Breast epithelium (tissue), 4 donors: ENCODE results near the gene TERB1. TPM values are rescaled to one million over a fixed set of nuclear protein-coding genes. Genes with fewer than 3 reads are reported as not detected.

ENCODE experiments used
- DNase-seq, 2 donors: peaks; one replicate each; pipeline ENCODE4 v3.0.0-alpha.2; 2019; ENCODE audit warnings: low spot score in 2 of 2
- H3K27ac ChIP-seq, 2 donors: fragments of 200-600 bp; sonication (generic) in 1 of 2; one replicate each; pipeline ENCODE4 v1.5.1; 2016 to 2019; ENCODE audit warnings: mild to moderate bottlenecking in 1 of 2
- H3K27me3 ChIP-seq, 2 donors: fragments of 200-600 bp; sonication (generic) in 1 of 2; one replicate each; pipeline versions ENCODE4 v1.5.1 to v1.6.0; 2017 to 2019; ENCODE audit warnings: control low read depth in 1 of 2, mild to moderate bottlenecking in 1 of 2
- H3K36me3 ChIP-seq: fragments of 200-600 bp; one replicate; pipeline ENCODE4 v1.5.1; 2019
- H3K4me1 ChIP-seq, 2 donors: fragments of 200-600 bp; sonication (generic); one replicate each; pipeline ENCODE4 v1.5.1; 2016 to 2019; ENCODE audit warnings: control low read depth in 1 of 2
- H3K4me3 ChIP-seq, 3 donors: fragments of 200-600 bp; sonication (generic); 1 replicate in 2 of 3; 2 replicates in 1 of 3; pipeline ENCODE4 v1.5.1; 2016 to 2019; ENCODE audit warnings: mild to moderate bottlenecking in 3 of 3, moderate library complexity in 2 of 3
- H3K9me3 ChIP-seq, 2 donors: fragments of 200-600 bp; sonication (generic) in 1 of 2; one replicate each; pipeline ENCODE4 v1.5.1; 2016 to 2019; ENCODE audit warnings: control low read depth in 1 of 2
- POLR2A ChIP-seq: fragments of 450-650 bp; IDR thresholded peaks from one replicate; pipeline ENCODE4 v1.6.1; 2016; ENCODE audit warnings: antibody characterized with exemption, mild to moderate bottlenecking, moderate library complexity
- POLR2AphosphoS5 ChIP-seq, 3 donors: sonication (generic); formaldehyde crosslinking; IDR thresholded peaks; one replicate each; pipeline ENCODE4 v1.6.1; 2017; ENCODE audit warnings: antibody characterized with exemption in 3 of 3
- intact Hi-C: fragments of 100-400 bp; cut with DNase I; formaldehyde crosslinking; loops from one replicate; pipeline ENCODE4 v1.15.1; 2023; ENCODE audit warnings: low total_unique reads
- total RNA-seq, 3 donors: library from RNA; depleted of rRNA; stranded (reverse); fragments of >200 nt; gene quantifications; one replicate each; pipeline ENCODE4 v1.1.0, GENCODE V29; 2016
- TF ChIP-seq, protein P1 (sequence below), 3 donors: fragments of 450-650 bp; IDR thresholded peaks; one replicate each; pipeline ENCODE4 v1.5.1; 2016 to 2017; ENCODE audit warnings: antibody characterized with exemption in 3 of 3, mild to moderate bottlenecking in 3 of 3, moderate library complexity in 3 of 3

Gene TERB1
- total RNA-seq, 3 donors from 2014 or later, result 0.33 to 0.64 (median 0.59) TPM

- no peaks in the 10 kb centered on the region for H3K36me3 ChIP-seq
- no peaks in the 10 kb centered on the region for H3K4me1 ChIP-seq
- H3K27ac ChIP-seq, result no peak overlapping the region
- H3K9me3 ChIP-seq, result peaks cover 0 to 3% of the 10 kb centered on the region in 2 donors
- no peak overlapping the region for H3K4me3 ChIP-seq
- no peak for TF ChIP-seq POLR2AphosphoS5 (IDR thresholded peaks at IDR 0.05)
- no peak for TF ChIP-seq POLR2A
- TF ChIP-seq, protein P1, sequence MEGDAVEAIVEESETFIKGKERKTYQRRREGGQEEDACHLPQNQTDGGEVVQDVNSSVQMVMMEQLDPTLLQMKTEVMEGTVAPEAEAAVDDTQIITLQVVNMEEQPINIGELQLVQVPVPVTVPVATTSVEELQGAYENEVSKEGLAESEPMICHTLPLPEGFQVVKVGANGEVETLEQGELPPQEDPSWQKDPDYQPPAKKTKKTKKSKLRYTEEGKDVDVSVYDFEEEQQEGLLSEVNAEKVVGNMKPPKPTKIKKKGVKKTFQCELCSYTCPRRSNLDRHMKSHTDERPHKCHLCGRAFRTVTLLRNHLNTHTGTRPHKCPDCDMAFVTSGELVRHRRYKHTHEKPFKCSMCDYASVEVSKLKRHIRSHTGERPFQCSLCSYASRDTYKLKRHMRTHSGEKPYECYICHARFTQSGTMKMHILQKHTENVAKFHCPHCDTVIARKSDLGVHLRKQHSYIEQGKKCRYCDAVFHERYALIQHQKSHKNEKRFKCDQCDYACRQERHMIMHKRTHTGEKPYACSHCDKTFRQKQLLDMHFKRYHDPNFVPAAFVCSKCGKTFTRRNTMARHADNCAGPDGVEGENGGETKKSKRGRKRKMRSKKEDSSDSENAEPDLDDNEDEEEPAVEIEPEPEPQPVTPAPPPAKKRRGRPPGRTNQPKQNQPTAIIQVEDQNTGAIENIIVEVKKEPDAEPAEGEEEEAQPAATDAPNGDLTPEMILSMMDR (IDR thresholded peaks at IDR 0.05), result no peak
- no peaks in the 10 kb centered on the region for H3K27me3 ChIP-seq
- intact Hi-C loops, result no loop called here
- no peak for DNase-seq
Observed at GRCh38 chr16:66711581-66711980, 89.8 kb downstream of the TERB1 start.

- peak overlapping the region in 1 of 3 donors; percentile 39 for H3K4me3 ChIP-seq
- intact Hi-C loops, result no loop called here
- H3K9me3 ChIP-seq, result no peaks in the 10 kb centered on the region
- DNase-seq, result peak in 1 of 2 donors; percentile 58
- no peak for TF ChIP-seq POLR2A
- no peak for TF ChIP-seq POLR2AphosphoS5 (IDR thresholded peaks at IDR 0.05)
- TF ChIP-seq, protein P1 (IDR thresholded peaks at IDR 0.05), result no peak
- no peaks in the 10 kb centered on the region for H3K27me3 ChIP-seq
- peak overlapping the region; percentile 78 to 85 for H3K27ac ChIP-seq
- no peaks in the 10 kb centered on the region for H3K4me1 ChIP-seq
- H3K36me3 ChIP-seq, result no peaks in the 10 kb centered on the region
Observed at GRCh38 chr16:66706506-66706880, 94.9 kb downstream of the TERB1 start.

DNA sequence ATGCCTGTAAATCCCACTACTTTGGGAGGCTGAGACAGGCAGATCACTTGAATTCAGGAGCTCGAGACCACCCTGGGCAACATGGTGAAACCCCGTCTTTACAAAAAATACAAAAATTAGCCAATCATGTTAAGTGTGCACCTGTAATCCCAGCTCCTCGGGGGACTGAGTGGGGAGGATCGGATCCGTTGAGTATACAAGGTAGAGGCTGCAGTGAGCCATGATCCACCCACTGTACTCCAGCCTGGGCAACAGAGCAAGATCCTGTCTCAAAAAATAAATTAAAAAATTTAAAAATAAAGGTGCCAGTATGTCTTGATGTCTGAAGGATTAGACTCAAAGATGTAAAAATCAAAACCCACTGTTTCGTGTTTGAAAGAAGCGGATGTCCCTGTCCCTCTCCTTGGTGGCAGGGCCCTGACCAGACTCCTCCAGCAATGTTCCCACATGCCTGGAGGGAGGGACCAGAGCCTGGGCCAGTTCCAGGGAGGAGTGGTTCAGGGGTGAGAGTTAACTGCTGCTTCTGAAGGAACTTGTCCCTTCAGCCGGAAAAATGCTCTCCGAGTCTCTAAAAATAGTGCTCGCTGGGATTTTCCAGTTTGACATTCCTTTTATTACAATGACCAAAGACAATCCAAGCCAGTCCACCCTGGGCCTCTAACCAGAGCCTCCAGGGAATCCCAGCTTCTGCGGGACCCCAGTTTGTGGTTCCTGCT, 95.4 kb downstream of the TERB1 start:
- peak overlapping the region in 1 of 3 donors; percentile 39 for H3K4me3 ChIP-seq
- peak overlapping the region; percentile 78 to 85 for H3K27ac ChIP-seq
- TF ChIP-seq, protein P1 (IDR thresholded peaks at IDR 0.05), result no peak
- TF ChIP-seq POLR2A, result no peak
- TF ChIP-seq POLR2AphosphoS5 (IDR thresholded peaks at IDR 0.05), result no peak
- H3K36me3 ChIP-seq, result no peaks in the 10 kb centered on the region
- no peaks in the 10 kb centered on the region for H3K27me3 ChIP-seq
- no peaks in the 10 kb centered on the region for H3K9me3 ChIP-seq
- intact Hi-C loops, result no loop called here
- no peaks in the 10 kb centered on the region for H3K4me1 ChIP-seq
- DNase-seq, result peak in 1 of 2 donors; percentile 57

Other genes with a start within 250 kb of the TERB1 start
- gene CKLF, start 249.0 kb downstream of the TERB1 start, total RNA-seq, result 10 to 100 TPM; 36.6 to 62.6 (median 44.9) TPM
- gene CMTM1, start 235.1 kb downstream of the TERB1 start, total RNA-seq, result 1 to 10 TPM; 1.6 to 2.9 (median 1.9) TPM
- gene CMTM2, start 222.1 kb downstream of the TERB1 start, total RNA-seq, result not detected
- 10 to 100 TPM; 19.5 to 54.9 (median 25.2) TPM for gene CMTM3, start 196.9 kb downstream of the TERB1 start, total RNA-seq
- gene CMTM4, start 104.8 kb downstream of the TERB1 start, total RNA-seq, result 10 to 100 TPM; 12.5 to 35.4 (median 33.7) TPM
- 100 to 1,000 TPM; 153 to 172 (median 156) TPM for gene DYNC1LI2, start 50.0 kb downstream of the TERB1 start, total RNA-seq
- 10 to 100 TPM; 44.0 to 69.8 (median 60.3) TPM for gene NAE1, start 29.4 kb upstream of the TERB1 start, total RNA-seq
- 1 to 10 TPM in 1 of 3 donors, not detected in 2; 1.3 TPM for gene CA7, start 42.8 kb upstream of the TERB1 start, total RNA-seq
- 10 to 100 TPM in 1 of 3 donors, 1 to 10 TPM in 2; 8.8 to 18.6 (median 9.4) TPM for gene PDP2, start 78.9 kb upstream of the TERB1 start, total RNA-seq
- gene CDH16, start 117.3 kb upstream of the TERB1 start, total RNA-seq, result not detected
- 10 to 100 TPM in 1 of 3 donors, 1 to 10 TPM in 2; 7.7 to 11.1 (median 8.0) TPM for gene RRAD, start 124.0 kb upstream of the TERB1 start, total RNA-seq
- gene CIAO2B, start 132.8 kb upstream of the TERB1 start, total RNA-seq, result 10 to 100 TPM; 45.7 to 77.3 (median 65.4) TPM
- 10 to 100 TPM; 25.9 to 33.1 (median 31.9) TPM for gene CES2, start 133.9 kb upstream of the TERB1 start, total RNA-seq
- gene CES3, start 159.7 kb upstream of the TERB1 start, total RNA-seq, result 1 to 10 TPM in 2 of 3 donors, under 1 TPM in 1; 0.29 to 5.9 (median 2.1) TPM
- gene CES4A, start 187.0 kb upstream of the TERB1 start, total RNA-seq, result 10 to 100 TPM in 2 of 3 donors, 1 to 10 TPM in 1; 9.0 to 19.6 (median 11.1) TPM
- gene CBFB, start 227.6 kb upstream of the TERB1 start, total RNA-seq, result 10 to 100 TPM; 48.5 to 69.1 (median 52.3) TPM